ENCODE measurements around the gene LRRN4. TPM values are rescaled to one million over a fixed set of nuclear protein-coding genes. Genes with fewer than 3 reads are reported as not detected.

Gene LRRN4
- total and polyA plus RNA-seq, 7 donors = 0.03 to 0.10 (median 0.09) TPM; not detected in 4

GRCh38 chr20:6099819-6100218 is 46.0 kb upstream of the LRRN4 start:
- Histone ChIP-seq H3K27ac (no peak overlapping the region), H3K4me1 (no peaks in the 10 kb centered on the region), H3K4me3 (no peak overlapping the region), H3K9me3 (no peaks in the 10 kb centered on the region), H3K36me3 (ENCODE audit: insufficient read depth in 1 of 2, low read depth in 1 of 2) (no peaks in the 10 kb centered on the region), H3K27me3 (ENCODE audit: insufficient read depth in 3 of 3, low read length in 2 of 3) (peaks cover 0 to 2% (median 0%) of the 10 kb centered on the region in 3 donors)
- ATAC-seq (no peak), DNase-seq (no peak)
- no peak for TF ChIP-seq CTCF (IDR thresholded peaks at IDR 0.05)
- intact Hi-C loops (cut with DNase I) = no loop called here

GRCh38 chr20:6095409-6095808 is 41.5 kb upstream of the LRRN4 start:
- no peak for DNase-seq
- no peaks in the 10 kb centered on the region for H3K4me1 ChIP-seq
- no peaks in the 10 kb centered on the region for H3K36me3 ChIP-seq (ENCODE audit: insufficient read depth in 1 of 2, low read depth in 1 of 2)
- WGBS, 3 donors = 86 to 89% (median 88%) methylated on average over 5 of the region's 5 CpGs
- intact Hi-C loops (cut with DNase I) = no loop called here
- H3K27ac ChIP-seq = no peak overlapping the region
- no peak for TF ChIP-seq CTCF (IDR thresholded peaks at IDR 0.05)
- no peak for ATAC-seq
- no peak overlapping the region for H3K4me3 ChIP-seq
- H3K9me3 ChIP-seq = no peaks in the 10 kb centered on the region
- no peaks in the 10 kb centered on the region for H3K27me3 ChIP-seq (ENCODE audit: insufficient read depth in 3 of 3, low read length in 2 of 3)

- no peak for DNase-seq
- Histone ChIP-seq H3K9me3 (no peaks in the 10 kb centered on the region), H3K27ac (no peak overlapping the region), H3K27me3 (ENCODE audit: insufficient read depth in 3 of 3, low read length in 2 of 3) (no peaks in the 10 kb centered on the region), H3K36me3 (ENCODE audit: insufficient read depth in 1 of 2, low read depth in 1 of 2) (no peaks in the 10 kb centered on the region), H3K4me1 (no peaks in the 10 kb centered on the region), H3K4me3 (no peak overlapping the region)
- 91 to 96% (median 94%) methylated on average over 4 of the region's 4 CpGs for WGBS, 3 donors
- no peak for ATAC-seq
- intact Hi-C loops (cut with DNase I) = no loop called here
- no peak for TF ChIP-seq CTCF (IDR thresholded peaks at IDR 0.05)
Measured at GRCh38 chr20:6094565-6094964, 40.7 kb upstream of the LRRN4 start.

GRCh38 chr20:6094063-6094462 is 40.2 kb upstream of the LRRN4 start:
- no peak for TF ChIP-seq CTCF (IDR thresholded peaks at IDR 0.05)
- H3K9me3 ChIP-seq = no peaks in the 10 kb centered on the region
- no peaks in the 10 kb centered on the region for H3K4me1 ChIP-seq
- ATAC-seq = no peak
- H3K4me3 ChIP-seq = no peak overlapping the region
- intact Hi-C loops (cut with DNase I) = no loop called here
- no peaks in the 10 kb centered on the region for H3K36me3 ChIP-seq (ENCODE audit: insufficient read depth in 1 of 2, low read depth in 1 of 2)
- H3K27ac ChIP-seq = no peak overlapping the region
- no peaks in the 10 kb centered on the region for H3K27me3 ChIP-seq (ENCODE audit: insufficient read depth in 3 of 3, low read length in 2 of 3)
- WGBS, 3 donors = 55 to 62% (median 56%) methylated on average over 3 of the region's 3 CpGs
- DNase-seq = no peak

- Histone ChIP-seq H3K9me3 (no peaks in the 10 kb centered on the region), H3K27ac (no peak overlapping the region), H3K27me3 (ENCODE audit: insufficient read depth in 3 of 3, low read length in 2 of 3) (no peaks in the 10 kb centered on the region), H3K36me3 (ENCODE audit: insufficient read depth in 1 of 2, low read depth in 1 of 2) (no peaks in the 10 kb centered on the region), H3K4me1 (no peaks in the 10 kb centered on the region), H3K4me3 (no peak overlapping the region)
- no peak for ATAC-seq
- no peak for DNase-seq
- no peak for TF ChIP-seq CTCF (IDR thresholded peaks at IDR 0.05)
- intact Hi-C loops (cut with DNase I) = no loop called here
- 76 to 84% (median 79%) methylated on average over 8 of the region's 8 CpGs for WGBS, 3 donors
Measured at GRCh38 chr20:6091661-6092060, 37.8 kb upstream of the LRRN4 start.
